Caco-2 (cell line): ENCODE data around the gene DFFB. TPM values are rescaled to one million over a fixed set of nuclear protein-coding genes. Genes with fewer than 3 reads are reported as not detected.

Source experiments
- BruUV-seq: library from RNA; stranded (reverse); fragments of 400-500 nt; replicated peaks from 2 replicates; lab custom pipeline; 2021; lab: Mats Ljungman, UMichigan
- CTCF ChIA-PET: fragments of 300-600 bp; sonication (Branson Sonifier 250); formaldehyde crosslinking; loops from one replicate; lab custom pipeline; 2022; ENCODE audit warnings: antibody characterized with exemption; lab: Charles Lee
- POLR2A ChIA-PET: fragments of 300-600 bp; sonication (Branson Sonifier 250); formaldehyde crosslinking; loops from one replicate; lab custom pipeline; 2022; ENCODE audit warnings: antibody characterized with exemption; lab: Charles Lee
- DNase-seq, 2 experiments: peaks; one replicate each; pipeline versions ENCODE4 v3.0.0 to v3.0.0-alpha.2; 2020 to 2022
- H3K27me3 ChIP-seq: replicated peaks from 2 replicates; pipeline ENCODE4 v1.6.0; 2011; ENCODE audit warnings: low read length; ENCODE audit not compliant: control insufficient read depth, insufficient read depth
- H3K36me3 ChIP-seq: 2 replicates; pipeline ENCODE4 v1.5.1; 2011; ENCODE audit warnings: low read length; ENCODE audit not compliant: control insufficient read depth, insufficient read depth
- H3K4me1 ChIP-seq: fragments of 250-450 bp; sonication (Bioruptor Pico); 2 replicates; pipeline ENCODE4 v1.5.1; 2020; ENCODE audit warnings: mild to moderate bottlenecking
- H3K4me3 ChIP-seq: 2 replicates; pipeline ENCODE4 v1.5.1; 2011; ENCODE audit warnings: low read depth, mild to moderate bottlenecking, control low read depth, low read length
- H3K9me3 ChIP-seq: fragments of 250-450 bp; sonication (Bioruptor Pico); 2 replicates; pipeline ENCODE4 v1.5.1; 2020; ENCODE audit warnings: mild to moderate bottlenecking, moderate library complexity
- H3K27ac Mint-ChIP-seq: one replicate; pipeline ENCODE4 v1.8.0; 2022; ENCODE audit warnings: mixed read lengths; ENCODE audit not compliant: unreplicated experiment
- H3K27me3 Mint-ChIP-seq: one replicate; pipeline ENCODE4 v1.8.0; 2022; ENCODE audit warnings: mixed read lengths; ENCODE audit not compliant: insufficient read depth, unreplicated experiment
- H3K36me3 Mint-ChIP-seq: one replicate; pipeline ENCODE4 v1.8.0; 2022; ENCODE audit warnings: mild to moderate bottlenecking, mixed read lengths; ENCODE audit not compliant: insufficient read depth, unreplicated experiment
- H3K4me1 Mint-ChIP-seq: one replicate; pipeline ENCODE4 v1.8.0; 2022; ENCODE audit warnings: low read depth, mixed read lengths; ENCODE audit not compliant: unreplicated experiment
- H3K4me3 Mint-ChIP-seq: one replicate; pipeline ENCODE4 v1.8.0; 2022; ENCODE audit warnings: mild to moderate bottlenecking, moderate library complexity, mixed read lengths; ENCODE audit not compliant: unreplicated experiment
- H3K9me3 Mint-ChIP-seq: one replicate; pipeline ENCODE4 v1.8.0; 2022; ENCODE audit warnings: mixed read lengths; ENCODE audit not compliant: unreplicated experiment
- CTCF ChIP-seq, 2 experiments: fragments of 200-600 bp in 1 of 2; IDR thresholded peaks; 1 replicate in 1 of 2; 2 replicates in 1 of 2; pipeline versions ENCODE4 v1.5.1 to v1.8.0; 2011 to 2022; ENCODE audit warnings: antibody characterized with exemption in 1 of 2, control low read depth in 1 of 2, inconsistent platforms in 1 of 2, low read depth in 1 of 2, low read length in 1 of 2, mild to moderate bottlenecking in 1 of 2, moderate library complexity in 1 of 2; ENCODE audit not compliant: insufficient read depth in 1 of 2, severe bottlenecking in 1 of 2, unreplicated experiment in 1 of 2
- intact Hi-C: fragments of 100-400 bp; cut with micrococcal nuclease; formaldehyde crosslinking; loops from one replicate; pipeline ENCODE4 v1.10.0; 2022; ENCODE audit not compliant: unreplicated experiment
- total RNA-seq: library from RNA; stranded (reverse); gene quantifications from 2 replicates; pipeline ENCODE4 v1.2.3, GENCODE V29; 2022

Gene DFFB
- total RNA-seq, 1 experiment from 2014 or later, result 7.7 TPM

GRCh38 chr1:3838788-3839187 is 18.5 kb upstream of the DFFB start:
- Mint-ChIP-seq H3K27ac (no peak overlapping the region), H3K36me3 (peaks cover 47% of the 10 kb centered on the region), H3K9me3 (no peaks in the 10 kb centered on the region), H3K27me3 (no peaks in the 10 kb centered on the region), H3K4me3 (no peak overlapping the region), H3K4me1 (no peaks in the 10 kb centered on the region)
- no TSS peak for BruUV-seq
- Histone ChIP-seq H3K4me3 (no peak overlapping the region), H3K27me3 (no peaks in the 10 kb centered on the region), H3K36me3 (peaks cover 1% of the 10 kb centered on the region), H3K4me1 (no peaks in the 10 kb centered on the region), H3K9me3 (peaks cover 4% of the 10 kb centered on the region; the same call in 1 of the 2 replicates)
- no peak for DNase-seq
- ChIA-PET CTCF (no interaction called here), POLR2A (no interaction called here)
- intact Hi-C loops, result no loop called here
- TF ChIP-seq CTCF (IDR thresholded peaks at IDR 0.05; ENCODE audit: insufficient read depth in 1 of 2, low read depth in 1 of 2, low read length in 1 of 2, severe bottlenecking in 1 of 2, unreplicated experiment in 1 of 2), result no peak

GRCh38 chr1:3841491-3841890 is 15.8 kb upstream of the DFFB start:
- Histone ChIP-seq H3K27me3 (no peaks in the 10 kb centered on the region), H3K36me3 (peaks cover 1% of the 10 kb centered on the region), H3K9me3 (peaks cover 4% of the 10 kb centered on the region; the same call in 1 of the 2 replicates), H3K4me3 (no peak overlapping the region), H3K4me1 (no peaks in the 10 kb centered on the region)
- intact Hi-C loops, result no loop called here
- DNase-seq, result no peak
- BruUV-seq, result no TSS peak
- ChIA-PET POLR2A (interaction anchor here (0.7 kb wide), 1 partner anchor 16 kb away, joined by 5 read pairs; no protein-coding TSS in a partner anchor), CTCF (no interaction called here)
- Mint-ChIP-seq H3K27ac (no peak overlapping the region), H3K4me3 (no peak overlapping the region), H3K4me1 (no peaks in the 10 kb centered on the region), H3K27me3 (no peaks in the 10 kb centered on the region), H3K36me3 (peaks cover 45% of the 10 kb centered on the region), H3K9me3 (no peaks in the 10 kb centered on the region)
- TF ChIP-seq CTCF (IDR thresholded peaks at IDR 0.05; ENCODE audit: insufficient read depth in 1 of 2, low read depth in 1 of 2, low read length in 1 of 2, severe bottlenecking in 1 of 2, unreplicated experiment in 1 of 2), result no peak

GRCh38 chr1:3842912-3843311 is 14.4 kb upstream of the DFFB start:
- H3K36me3 Mint-ChIP-seq, result peaks cover 39% of the 10 kb centered on the region
- POLR2A ChIA-PET, result no interaction called here

More at GRCh38 chr1:3842912-3843311, 14.4 kb upstream of the DFFB start:
- BruUV-seq, result no TSS peak
- Histone ChIP-seq H3K27me3 (no peaks in the 10 kb centered on the region), H3K9me3 (no peaks in the 10 kb centered on the region), H3K4me1 (no peaks in the 10 kb centered on the region), H3K36me3 (peaks cover 1% of the 10 kb centered on the region), H3K4me3 (no peak overlapping the region)
- Mint-ChIP-seq H3K27ac (no peak overlapping the region), H3K4me3 (no peak overlapping the region), H3K27me3 (no peaks in the 10 kb centered on the region), H3K9me3 (no peaks in the 10 kb centered on the region), H3K4me1 (no peaks in the 10 kb centered on the region)
- DNase-seq, result no peak
- intact Hi-C loops, result no loop called here
- CTCF ChIA-PET, result no interaction called here
- no peak for TF ChIP-seq CTCF (IDR thresholded peaks at IDR 0.05; ENCODE audit: insufficient read depth in 1 of 2, low read depth in 1 of 2, low read length in 1 of 2, severe bottlenecking in 1 of 2, unreplicated experiment in 1 of 2)
